Type B pancreatic cell (in vitro differentiated cells): ENCODE measurements around the gene EEF1AKMT4. TPM values are rescaled to one million over a fixed set of nuclear protein-coding genes. Genes with fewer than 3 reads are reported as not detected.
A peak's percentile ranks its signal among the peaks of the same experiment; 100 is the strongest.

Experiments used
- DNase-seq: peaks from one replicate; pipeline ENCODE4 v3.0.0; 2021; ENCODE audit warnings: mixed read lengths; ENCODE audit not compliant: unreplicated experiment; ENCODE audit errors: extremely low spot score
- H3K27ac Mint-ChIP-seq: 2 replicates; pipeline ENCODE4 v1.8.0; 2021; ENCODE audit warnings: mild to moderate bottlenecking, mixed read lengths
- H3K27me3 Mint-ChIP-seq: 2 replicates; pipeline ENCODE4 v1.8.0; 2021; ENCODE audit warnings: mixed read lengths
- H3K36me3 Mint-ChIP-seq: 2 replicates; pipeline ENCODE4 v1.8.0; 2021; ENCODE audit warnings: mixed read lengths
- H3K4me1 Mint-ChIP-seq: one replicate; pipeline ENCODE4 v1.8.0; 2021; ENCODE audit warnings: mixed read lengths; ENCODE audit not compliant: unreplicated experiment
- H3K4me3 Mint-ChIP-seq: 2 replicates; pipeline ENCODE4 v1.8.0; 2021; ENCODE audit warnings: mild to moderate bottlenecking, mixed read lengths
- H3K9me3 Mint-ChIP-seq: 2 replicates; pipeline ENCODE4 v1.8.0; 2021; ENCODE audit warnings: mixed read lengths
- CTCF ChIP-seq: fragments of 200-600 bp; sonication (generic); conservative IDR thresholded peaks from 2 replicates; pipeline ENCODE4 v1.5.0; 2021; ENCODE audit warnings: antibody characterized with exemption, mild to moderate bottlenecking
- total RNA-seq: library from RNA; stranded (reverse); gene quantifications from 2 replicates; pipeline ENCODE4 v1.2.1, GENCODE V29; 2021; ENCODE audit warnings: low replicate concordance

EEF1AKMT4 gene
- total RNA-seq, 1 donor from 2014 or later = 6.4 TPM

- H3K27me3 Mint-ChIP-seq = peaks cover 62% of the 10 kb centered on the region
- H3K4me3 Mint-ChIP-seq = no peak overlapping the region
- no peak for DNase-seq
- no peaks in the 10 kb centered on the region for H3K9me3 Mint-ChIP-seq
- no peaks in the 10 kb centered on the region for H3K36me3 Mint-ChIP-seq
- H3K4me1 Mint-ChIP-seq = peaks cover 5% of the 10 kb centered on the region
- H3K27ac Mint-ChIP-seq = no peak overlapping the region
- TF ChIP-seq CTCF = peak; percentile 73
Measured at GRCh38 chr3:184289426-184289938, 40.0 kb downstream of the EEF1AKMT4 start.

- no peaks in the 10 kb centered on the region for H3K4me1 Mint-ChIP-seq
- no peak for DNase-seq
- H3K9me3 Mint-ChIP-seq = no peaks in the 10 kb centered on the region
- no peak overlapping the region for H3K4me3 Mint-ChIP-seq
- peaks cover 61% of the 10 kb centered on the region for H3K27me3 Mint-ChIP-seq
- no peak for TF ChIP-seq CTCF
- H3K36me3 Mint-ChIP-seq = no peaks in the 10 kb centered on the region
- H3K27ac Mint-ChIP-seq = no peak overlapping the region
Measured at GRCh38 chr3:184290331-184290730, 40.9 kb downstream of the EEF1AKMT4 start.

GRCh38 chr3:184291044-184291737 is 41.7 kb downstream of the EEF1AKMT4 start:
- Mint-ChIP-seq H3K27ac (no peak overlapping the region), H3K36me3 (no peaks in the 10 kb centered on the region), H3K27me3 (peaks cover 55% of the 10 kb centered on the region), H3K9me3 (no peaks in the 10 kb centered on the region), H3K4me3 (no peak overlapping the region), H3K4me1 (no peaks in the 10 kb centered on the region)
- no peak for TF ChIP-seq CTCF
- no peak for DNase-seq

- no peak for TF ChIP-seq CTCF
- H3K36me3 Mint-ChIP-seq = no peaks in the 10 kb centered on the region
- no peak overlapping the region for H3K27ac Mint-ChIP-seq
- H3K4me1 Mint-ChIP-seq = no peaks in the 10 kb centered on the region
- H3K4me3 Mint-ChIP-seq = no peak overlapping the region
- no peak for DNase-seq
- peaks cover 50% of the 10 kb centered on the region for H3K27me3 Mint-ChIP-seq
- H3K9me3 Mint-ChIP-seq = no peaks in the 10 kb centered on the region
Measured at GRCh38 chr3:184291738-184292445, 42.4 kb downstream of the EEF1AKMT4 start.

GRCh38 chr3:184295771-184296170 is 46.3 kb downstream of the EEF1AKMT4 start:
- H3K36me3 Mint-ChIP-seq = peaks cover 4% of the 10 kb centered on the region
- no peaks in the 10 kb centered on the region for H3K9me3 Mint-ChIP-seq
- peaks cover 10% of the 10 kb centered on the region for H3K4me1 Mint-ChIP-seq
- H3K27me3 Mint-ChIP-seq = peaks cover 21% of the 10 kb centered on the region
- DNase-seq = no peak
- peak overlapping the region; percentile 83 for H3K27ac Mint-ChIP-seq
- no peak for TF ChIP-seq CTCF
- H3K4me3 Mint-ChIP-seq = peak overlapping the region; percentile 80
